DMS53 (cell line): ENCODE measurements around the gene MUCL3.
A peak's percentile ranks its signal among the peaks of the same experiment; 100 is the strongest.
"Not testable (repeated sequence)": the region's sequence is repeated elsewhere in the genome, so short reads cannot be mapped to it uniquely, and the experiment has no call there.

Experiments
- DNase-seq: peaks from one replicate; lab custom pipeline; 2025; lab: John Stamatoyannopoulos, UW

The MUCL3 gene

DNA sequence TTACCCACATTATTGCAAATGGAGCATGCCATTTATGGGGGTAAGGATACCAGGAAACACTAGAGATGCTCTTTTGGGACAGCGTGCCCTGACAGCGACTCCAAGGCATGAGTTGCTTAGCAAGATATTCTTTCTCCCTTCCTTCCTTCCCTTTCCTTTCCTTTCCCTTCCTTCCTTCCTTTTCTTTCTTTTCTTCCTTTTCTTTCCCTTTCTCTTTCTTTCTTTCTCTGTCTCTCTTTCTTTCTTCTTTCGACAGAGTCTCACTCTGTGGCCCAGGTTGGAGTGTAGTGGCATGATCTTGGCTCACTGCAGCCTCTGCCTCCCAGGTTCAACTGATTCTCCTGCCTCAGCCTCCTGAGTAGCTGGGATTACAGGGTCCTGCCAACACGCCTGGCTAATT lies 3.3 kb downstream of the MUCL3 start:
- no peak for DNase-seq

DNA sequence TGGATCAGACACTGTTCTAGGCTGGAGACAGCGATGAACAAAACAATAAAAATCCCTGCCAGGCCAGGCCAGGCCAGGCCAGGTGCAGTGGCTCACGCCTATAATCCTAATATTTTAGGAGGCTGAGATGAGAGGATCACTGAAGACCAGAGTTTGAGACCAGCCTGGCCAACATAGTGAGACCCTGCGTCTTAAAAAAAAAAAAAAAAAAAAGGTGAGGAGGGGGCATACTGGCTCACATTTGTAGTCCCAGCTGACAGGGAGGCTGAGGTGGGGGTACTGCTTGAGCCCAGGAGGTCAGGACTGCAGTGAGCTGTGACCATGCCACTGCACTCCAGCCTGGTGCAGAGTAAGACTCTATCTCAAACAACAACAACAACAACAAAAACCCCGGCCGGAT lies 4.5 kb downstream of the MUCL3 start:
- no peak for DNase-seq

DNA sequence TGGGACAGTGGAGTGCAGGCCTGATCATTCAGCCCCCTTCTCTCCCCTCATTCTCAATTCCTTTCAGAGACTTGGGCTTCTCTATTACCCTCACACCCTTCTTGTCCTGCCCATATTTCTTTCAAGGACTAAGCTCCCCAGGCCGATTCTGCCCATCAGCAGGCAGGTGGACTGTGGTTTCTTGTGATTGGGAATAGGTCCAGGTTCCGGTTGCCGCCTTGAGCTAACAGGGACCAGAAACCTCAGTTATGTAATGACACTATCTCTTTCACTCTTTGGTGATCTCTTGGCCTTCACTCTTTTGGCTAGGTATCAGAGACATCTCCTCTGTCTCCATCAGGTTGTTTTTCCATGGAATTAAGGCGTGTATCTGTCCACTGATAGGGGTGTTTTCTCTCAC lies 6.5 kb downstream of the MUCL3 start:
- DNase-seq = no peak

DNA sequence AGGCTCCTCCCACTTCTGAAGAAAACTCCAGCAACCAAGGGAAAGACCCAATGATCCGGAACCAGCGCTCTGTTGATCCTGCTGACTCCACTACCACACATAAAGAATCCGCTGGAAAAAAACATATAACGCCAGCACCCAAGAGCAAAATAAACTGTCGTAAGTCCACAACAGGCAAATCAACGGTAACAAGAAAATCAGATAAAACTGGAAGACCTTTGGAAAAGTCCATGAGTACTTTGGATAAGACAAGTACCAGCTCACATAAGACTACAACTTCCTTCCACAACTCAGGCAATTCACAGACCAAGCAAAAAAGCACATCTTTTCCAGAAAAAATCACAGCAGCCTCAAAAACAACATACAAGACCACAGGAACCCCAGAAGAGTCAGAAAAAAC lies 8.0 kb downstream of the MUCL3 start:
- no peak for DNase-seq

DNA sequence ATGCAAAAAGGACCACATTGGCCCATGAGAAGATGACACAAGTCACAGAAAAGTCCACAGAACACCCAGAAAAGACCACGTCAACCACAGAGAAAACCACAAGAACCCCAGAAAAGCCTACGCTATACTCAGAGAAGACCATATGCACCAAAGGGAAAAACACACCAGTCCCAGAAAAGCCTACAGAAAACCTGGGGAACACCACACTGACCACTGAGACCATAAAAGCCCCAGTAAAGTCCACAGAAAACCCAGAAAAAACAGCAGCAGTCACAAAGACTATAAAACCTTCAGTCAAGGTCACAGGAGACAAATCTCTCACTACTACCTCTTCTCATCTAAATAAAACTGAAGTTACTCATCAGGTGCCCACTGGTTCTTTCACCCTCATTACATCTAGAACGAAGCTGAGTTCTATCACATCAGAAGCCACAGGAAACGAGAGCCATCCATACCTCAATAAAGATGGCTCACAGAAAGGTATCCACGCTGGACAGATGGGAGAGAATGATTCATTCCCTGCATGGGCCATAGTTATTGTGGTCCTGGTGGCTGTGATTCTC lies 11.2 kb downstream of the MUCL3 start:
- DNase-seq = no peak

DNA sequence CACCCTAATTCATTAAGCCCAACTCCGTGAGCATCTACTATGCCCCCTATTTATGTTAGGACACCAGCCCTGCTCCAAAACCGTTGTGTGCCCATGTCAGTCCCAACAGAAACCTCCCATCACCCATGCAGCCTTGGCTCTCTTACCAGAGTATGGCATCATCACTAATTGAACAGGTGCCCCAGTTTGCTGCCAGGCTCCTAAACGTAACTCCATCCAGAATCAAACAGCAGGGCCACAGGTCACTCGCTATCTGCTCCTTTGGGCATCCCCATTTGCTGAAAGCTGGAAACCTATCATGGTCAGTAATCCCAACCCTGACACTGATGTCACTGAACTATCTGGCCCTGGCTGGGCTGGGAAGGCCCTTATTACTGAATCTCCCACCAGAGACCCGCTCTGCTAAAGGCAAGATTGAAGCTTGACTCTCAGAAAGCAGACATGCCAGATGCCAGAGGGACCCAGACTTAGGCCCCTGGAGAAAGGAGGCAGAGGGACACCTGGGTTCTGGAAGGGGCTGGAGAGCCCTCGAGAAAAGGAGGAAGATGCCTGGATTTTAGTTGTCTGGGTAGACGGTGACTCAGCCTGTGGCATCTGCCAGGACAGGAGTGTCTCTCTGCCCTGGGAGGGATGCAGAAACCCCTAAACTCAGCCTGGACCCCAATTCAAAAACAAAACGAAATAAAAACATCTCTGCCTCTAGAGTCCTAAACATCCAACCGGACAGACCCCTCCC lies 14.0 kb downstream of the MUCL3 start:
- DNase-seq = no peak

DNA sequence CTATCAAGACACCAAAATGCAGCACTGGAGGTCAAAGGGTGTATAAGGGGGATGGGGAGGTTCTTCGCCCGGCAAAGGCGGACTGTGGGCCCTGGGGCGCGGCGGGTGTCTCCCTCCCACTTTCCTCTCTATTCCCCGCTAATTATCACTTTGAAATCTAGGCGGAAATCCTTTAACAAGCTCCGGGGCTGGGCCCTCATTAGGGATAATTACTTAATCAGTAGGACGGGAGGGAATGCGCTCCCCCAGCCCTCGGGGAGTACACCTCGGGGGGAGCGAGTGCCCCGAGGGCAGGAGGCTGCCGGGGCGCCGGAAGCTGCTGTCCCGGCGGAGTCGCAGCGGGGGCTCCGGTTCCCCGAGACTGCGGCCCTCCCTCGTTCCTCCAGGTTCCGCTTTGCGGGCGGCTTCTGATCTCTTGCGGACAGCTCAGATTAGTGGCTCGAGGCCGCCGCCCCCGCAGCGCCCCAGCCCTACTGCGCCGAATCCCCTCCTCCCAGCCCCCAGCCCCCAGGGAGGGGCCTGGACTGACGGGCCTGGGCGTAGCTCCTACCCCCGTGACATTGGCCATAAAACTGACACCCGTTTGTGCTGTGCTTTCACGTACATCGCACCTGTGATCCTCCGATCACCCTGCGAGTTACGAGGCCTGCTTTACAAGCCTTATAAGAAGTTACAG lies 14.7 kb downstream of the MUCL3 start:
- peak; percentile 57 for DNase-seq

DNA sequence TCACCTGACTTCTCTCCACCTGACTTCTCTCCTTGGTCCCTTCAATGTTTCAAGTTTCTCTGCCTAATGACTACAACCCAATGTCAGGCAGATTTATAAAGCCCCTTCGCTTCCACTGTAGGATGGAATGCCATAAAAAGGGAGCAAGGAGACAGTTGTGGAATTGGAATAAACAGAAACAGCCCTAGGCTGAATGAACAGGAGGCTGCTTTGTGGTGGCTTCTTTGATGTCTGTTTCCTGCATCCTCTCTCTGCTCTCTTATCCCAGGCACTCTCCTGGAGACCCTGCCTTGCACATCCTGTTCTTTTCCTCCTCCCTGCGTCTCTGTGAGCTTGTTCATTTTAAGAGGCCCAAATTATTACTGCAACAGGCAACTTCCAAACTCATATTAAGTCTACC lies 16.9 kb downstream of the MUCL3 start:
- no peak for DNase-seq

DNA sequence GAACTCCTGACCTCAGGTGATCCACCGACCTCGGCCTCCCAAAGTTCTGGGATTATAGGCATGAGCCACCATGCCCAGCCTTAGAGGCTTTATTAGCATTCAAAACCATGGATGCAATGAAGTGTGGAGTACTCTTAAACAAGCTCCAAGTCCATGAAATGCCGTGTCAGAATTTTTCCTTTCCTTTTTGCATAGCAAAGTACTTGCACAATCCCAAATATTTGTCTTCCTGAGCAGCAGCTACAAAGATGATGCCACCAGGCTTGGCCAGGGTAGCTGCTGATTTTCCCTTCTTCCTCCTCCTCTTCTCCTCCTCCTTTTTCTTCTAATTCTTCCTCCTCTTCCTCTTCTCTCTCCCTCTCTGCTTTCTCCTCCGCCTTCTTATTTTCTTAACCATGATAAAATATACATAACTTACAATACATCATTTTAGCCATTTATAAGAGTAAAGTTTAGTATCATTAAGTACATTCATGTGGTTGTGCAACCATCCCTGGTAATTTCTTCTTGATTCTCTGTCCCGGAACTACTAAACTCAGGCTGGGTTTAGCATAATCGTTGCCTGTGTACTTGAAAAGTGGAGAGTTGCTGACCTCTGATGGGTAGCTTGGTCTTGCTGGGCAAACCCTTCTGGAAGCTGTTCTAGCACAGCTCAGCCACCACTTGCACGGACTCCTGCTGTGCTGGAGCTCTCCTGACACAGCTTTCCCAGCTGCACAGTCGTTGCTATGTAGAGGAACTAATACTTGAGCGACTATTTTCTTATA lies 20.3 kb downstream of the MUCL3 start:
- no peak for DNase-seq

DNA sequence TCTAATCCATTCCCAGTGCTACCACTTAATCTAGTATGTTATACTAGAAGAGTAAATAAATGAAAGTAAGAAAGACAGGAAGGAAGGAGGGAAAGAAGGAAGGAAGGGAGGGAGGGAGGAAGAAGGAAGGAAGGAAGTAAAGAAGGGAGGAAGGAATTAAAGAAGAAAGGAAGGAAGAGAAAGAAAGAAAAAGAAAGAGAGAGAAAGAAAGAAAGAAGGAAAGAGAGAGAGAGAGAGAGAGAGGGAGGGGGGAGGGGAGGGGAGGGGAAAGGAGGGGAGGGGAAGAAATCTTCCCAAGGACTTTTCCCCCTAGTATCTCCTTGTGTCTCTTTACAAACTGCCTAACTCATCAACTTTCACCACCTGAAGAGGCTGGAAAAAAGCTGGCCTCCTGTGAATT lies 21.9 kb downstream of the MUCL3 start:
- no peak for DNase-seq

DNA sequence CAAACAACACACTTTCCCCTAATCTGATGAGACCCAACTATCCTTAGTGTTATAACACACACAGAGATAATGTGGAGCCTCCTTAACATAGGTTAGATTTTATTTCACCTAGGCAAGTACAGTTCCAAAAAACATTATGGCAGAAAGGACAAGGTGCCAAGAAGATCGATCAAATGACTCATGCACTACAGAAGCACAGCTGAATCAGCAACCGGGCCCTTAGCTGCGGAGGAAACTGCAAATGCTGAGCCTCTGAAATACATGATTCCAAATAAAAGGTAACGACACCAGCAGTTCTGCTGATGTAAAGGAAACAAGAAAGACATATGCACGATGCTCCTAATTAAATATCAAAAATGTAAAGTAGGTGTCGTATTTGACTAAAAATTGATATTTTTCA lies 22.9 kb downstream of the MUCL3 start:
- no peak for DNase-seq

DNA sequence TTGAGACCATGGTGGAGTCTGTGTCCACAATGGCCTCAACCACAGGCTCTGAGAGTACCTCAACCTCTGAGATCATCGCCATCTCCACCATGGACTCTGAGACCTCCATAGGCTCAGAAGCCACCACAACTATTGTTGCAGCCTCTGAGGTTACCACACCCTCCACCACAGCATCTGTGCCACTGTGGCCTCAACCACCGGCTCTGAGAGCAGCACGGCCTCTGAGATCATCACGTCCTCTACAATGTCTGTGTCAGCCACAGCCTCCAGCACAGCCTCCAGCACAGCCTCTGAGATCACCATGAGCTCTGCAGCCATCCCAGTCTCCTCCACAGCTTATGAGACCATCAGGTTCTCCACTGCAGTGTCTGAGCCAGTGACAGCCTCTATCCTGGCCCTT lies 23.3 kb downstream of the MUCL3 start:
- no peak for DNase-seq

DNA sequence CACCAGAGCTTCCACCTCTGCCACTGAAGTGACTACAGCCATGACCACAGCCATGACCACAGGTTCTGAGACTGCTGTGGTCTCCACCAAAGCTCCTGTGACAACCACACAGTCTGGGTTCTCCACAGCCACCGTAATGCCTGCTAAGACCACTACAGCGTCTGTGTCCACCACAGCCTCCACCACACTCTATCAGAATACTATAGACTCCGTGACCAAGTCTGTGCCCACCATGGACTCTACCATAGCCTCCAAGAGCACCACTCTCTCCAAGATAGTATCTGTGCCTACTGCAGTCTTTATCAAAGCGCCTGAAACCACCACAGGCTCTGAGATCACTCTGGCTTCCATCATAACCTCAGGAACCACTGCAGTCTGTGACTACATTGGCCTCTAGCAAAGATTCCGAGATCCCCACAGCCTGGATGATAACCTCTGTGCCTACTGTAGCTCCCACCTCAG lies 24.4 kb downstream of the MUCL3 start:
- DNase-seq = no peak

DNA sequence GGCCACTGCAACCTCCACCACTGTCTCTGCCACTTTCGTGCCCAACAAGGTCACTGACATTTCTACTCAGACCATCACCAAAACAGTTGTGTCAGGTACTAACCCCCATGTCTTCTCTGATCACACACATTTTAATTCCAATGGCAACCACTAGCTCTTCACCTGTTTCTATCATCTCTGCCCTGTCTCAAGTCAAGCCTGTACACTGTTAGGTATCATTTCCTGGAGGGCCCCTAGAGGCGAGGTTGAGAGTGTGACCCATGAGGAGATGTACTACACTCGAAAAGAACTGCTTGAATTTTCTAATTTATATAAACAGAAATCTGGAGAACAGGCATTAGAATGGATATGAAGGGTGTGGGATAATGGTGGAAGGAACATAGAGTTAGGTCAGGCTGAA lies 25.4 kb downstream of the MUCL3 start:
- no peak for DNase-seq

DNA sequence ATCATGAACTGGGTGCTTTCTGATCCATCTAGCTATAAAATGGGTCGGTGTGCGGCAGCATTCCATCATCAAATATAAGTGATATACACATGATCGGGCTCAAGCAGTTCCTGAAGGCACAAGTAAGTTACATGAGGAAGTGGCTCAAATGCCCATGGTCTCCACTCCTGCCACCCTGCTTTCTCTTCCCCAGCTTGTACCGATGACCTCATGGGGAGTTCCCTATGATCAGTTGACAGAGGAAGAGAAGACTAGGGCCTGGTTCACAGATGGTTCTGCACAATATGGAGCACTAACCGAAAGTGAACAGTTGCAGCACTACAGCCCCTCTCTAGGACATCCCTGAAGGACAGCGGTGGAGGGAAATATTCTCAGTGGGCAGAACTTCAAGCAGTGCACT lies 28.4 kb downstream of the MUCL3 start:
- not testable (repeated sequence) for DNase-seq

DNA sequence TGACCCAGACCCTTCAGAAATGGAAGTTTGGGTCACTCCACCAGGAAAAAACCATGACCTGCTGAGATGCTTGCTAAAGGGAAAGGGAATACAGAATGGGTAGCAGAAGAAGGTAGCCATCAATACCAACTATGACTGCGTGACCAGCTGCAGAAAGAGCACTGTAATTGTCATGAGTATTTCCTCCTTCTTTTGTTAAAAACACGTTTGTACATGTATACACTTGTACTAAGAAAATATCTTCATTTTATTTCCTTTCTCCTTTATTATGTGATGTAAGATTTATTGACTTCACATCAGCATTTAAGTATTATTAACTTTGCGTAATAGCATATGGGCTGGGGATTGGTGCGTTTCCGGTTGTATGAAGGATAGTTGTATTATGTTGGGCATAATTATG lies 30.2 kb downstream of the MUCL3 start:
- no peak for DNase-seq

DNA sequence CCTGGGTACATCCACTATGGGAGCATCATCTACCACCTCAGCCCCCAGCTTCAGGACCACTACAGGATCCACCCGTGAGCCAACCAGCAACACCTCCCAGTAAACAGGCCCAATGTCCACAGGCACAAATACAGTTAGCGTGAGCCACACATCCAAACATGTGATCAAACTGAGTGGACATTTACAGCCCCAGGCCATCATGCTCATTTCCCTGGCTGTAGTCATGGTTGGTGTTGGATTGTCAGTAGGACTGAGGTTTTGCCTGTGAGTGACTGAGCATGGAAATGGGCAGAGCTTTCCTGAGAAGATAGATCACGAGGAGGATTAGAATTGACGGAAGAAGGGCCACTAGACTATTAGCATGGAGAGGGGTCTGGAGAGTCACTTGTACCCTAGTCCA lies 32.0 kb downstream of the MUCL3 start:
- no peak for DNase-seq

DNA sequence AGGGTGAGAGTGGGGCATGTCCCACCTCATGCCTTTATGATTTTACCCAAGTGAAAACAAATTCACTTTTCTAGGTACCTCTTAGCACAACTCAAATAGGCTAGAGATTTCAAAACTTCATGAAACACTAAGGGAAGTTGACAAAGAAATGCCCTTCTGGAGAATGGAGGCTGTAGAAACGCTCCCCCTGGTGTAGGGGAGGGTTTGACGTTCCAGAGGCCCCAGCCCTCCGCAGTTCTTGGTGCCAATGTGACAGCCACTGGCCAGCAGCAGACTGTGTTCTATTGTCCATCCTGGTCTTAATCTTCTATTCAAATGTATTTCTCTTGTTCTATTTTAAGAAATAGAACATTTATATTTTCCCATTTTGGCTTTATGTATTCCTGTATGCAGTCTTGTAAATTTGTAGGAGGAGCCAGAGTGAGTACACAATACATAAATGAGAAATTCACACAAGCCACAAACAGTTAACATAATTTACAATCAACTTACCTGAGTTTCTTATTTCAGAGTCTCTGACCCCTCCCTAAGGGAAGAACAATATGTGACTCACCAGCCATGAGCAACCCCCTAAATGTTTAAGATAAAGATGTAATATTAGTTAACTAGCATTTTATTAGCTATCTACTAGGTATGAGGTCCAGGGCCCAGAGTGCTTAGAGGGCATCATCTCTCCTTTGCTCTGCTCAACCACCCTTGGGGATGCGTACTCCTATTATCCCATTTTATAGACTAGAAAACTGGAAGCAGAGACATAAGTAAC lies 33.9 kb downstream of the MUCL3 start:
- no peak for DNase-seq

DNA sequence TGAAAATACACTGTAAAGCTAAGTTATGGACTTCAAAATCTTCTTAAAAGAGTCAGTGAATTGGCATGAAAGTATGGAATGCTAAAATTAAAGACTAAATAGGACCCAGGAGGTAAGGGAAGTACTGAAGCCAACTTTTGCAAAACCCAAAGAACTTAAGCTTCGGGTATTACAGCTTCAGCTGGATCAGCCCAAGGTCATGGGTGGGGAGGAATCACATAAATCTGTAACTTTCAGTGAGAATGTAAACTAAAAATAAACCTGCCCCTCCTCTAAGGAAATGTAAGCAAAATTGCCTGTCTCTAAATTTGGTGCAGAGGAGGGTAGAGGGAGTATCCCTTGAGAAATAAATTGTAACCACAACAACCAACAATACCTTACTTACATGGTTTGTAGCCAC lies 38.4 kb downstream of the MUCL3 start:
- DNase-seq = no peak

DNA sequence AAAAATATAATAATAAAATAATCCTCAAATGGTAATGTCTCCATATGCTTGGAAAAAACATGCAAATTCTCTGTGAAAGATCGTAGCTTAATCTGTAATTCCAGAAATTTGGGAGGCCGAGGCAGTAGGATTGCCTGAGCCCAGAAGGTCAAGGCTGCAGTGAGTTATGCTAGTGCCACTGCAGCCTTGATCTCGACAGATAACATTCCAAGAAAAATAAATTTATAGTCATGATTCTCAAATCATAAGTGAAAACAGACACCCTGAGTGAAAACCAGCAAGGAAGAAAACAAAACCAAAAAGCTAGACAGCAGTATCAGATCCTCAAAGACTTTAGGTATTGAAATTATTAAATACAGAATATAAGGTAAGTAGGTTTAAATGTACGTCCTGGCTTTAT lies 38.9 kb downstream of the MUCL3 start:
- no peak for DNase-seq

DNA sequence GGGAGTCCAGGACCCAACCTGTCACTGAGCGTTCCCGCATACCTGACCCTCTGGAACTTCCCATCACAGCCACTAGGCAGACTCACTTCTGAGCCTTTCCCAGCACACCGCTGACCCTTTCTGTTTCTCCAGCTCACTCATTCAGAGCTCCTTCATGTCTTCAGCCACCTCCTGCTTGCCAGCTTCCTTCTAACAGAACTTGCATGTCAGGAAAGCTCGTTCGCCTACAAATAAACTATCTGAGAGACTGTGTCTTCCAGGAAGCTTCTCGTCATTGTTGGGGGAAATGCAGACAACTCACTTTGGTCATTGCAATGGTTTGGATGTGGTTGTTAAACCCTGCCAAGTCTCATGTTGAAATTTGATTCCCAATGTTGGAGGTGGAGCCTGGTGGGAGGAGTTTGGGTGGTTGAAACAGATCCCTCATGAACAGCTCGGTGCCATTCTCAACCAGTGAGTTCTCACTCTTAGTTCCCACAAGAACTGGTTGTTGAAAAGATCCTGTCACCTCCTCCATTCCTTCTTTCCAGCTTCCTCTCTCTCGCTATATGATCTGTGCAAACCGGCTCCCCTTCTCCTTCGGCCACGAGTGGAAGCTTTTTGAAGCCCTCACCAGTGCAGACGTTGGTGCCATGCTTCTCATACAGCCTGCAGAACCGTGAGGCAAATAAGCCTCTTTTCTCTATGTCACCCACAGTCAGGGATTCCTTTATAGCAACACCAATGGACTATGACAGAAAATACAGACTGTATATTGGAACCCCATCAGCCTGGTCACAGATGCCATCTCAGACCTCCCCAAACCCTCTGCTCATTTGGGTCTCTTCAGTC lies 41.4 kb downstream of the MUCL3 start:
- DNase-seq = peak; percentile 50
